GM18951 (cell line): ENCODE data around the gene MYO15A.

ENCODE experiments used
- POLR2A ChIP-seq: IDR thresholded peaks from 4 replicates; pipeline ENCODE4 v1.6.1; 2011; ENCODE audit warnings: mild to moderate bottlenecking; ENCODE audit not compliant: insufficient read length, insufficient read depth; ENCODE audit errors: extremely low read depth
- in situ Hi-C: fragments of 300-500 bp; cut with MboI; formaldehyde crosslinking; loops from one replicate; pipeline ENCODE4 v1.12.0; 2022; ENCODE audit warnings: low sequenced_read_pairs, mixed read lengths, inconsistent platforms; ENCODE audit not compliant: unreplicated experiment

The MYO15A gene

GRCh38 chr17:18108401-18109312, at the start of gene MYO15A:
Gene MYO15A, plus strand, starts transcription at chr17:18108756. Its CDS starts 10,045 bp downstream, at chr17:18118801.
- in situ Hi-C loops: no loop called here
- TF ChIP-seq POLR2A: no peak

- in situ Hi-C loops: no loop called here
- no peak for TF ChIP-seq POLR2A
These were observed 49.3 kb upstream of the MYO15A start for GRCh38 chr17:18059283-18059682.

GRCh38 chr17:18064053-18064452, 44.5 kb upstream of the MYO15A start:
- in situ Hi-C loops: no loop called here
- no peak for TF ChIP-seq POLR2A

GRCh38 chr17:18065546-18065945, 43.0 kb upstream of the MYO15A start:
- no peak for TF ChIP-seq POLR2A
- in situ Hi-C loops: no loop called here

GRCh38 chr17:18066866-18067265, 41.7 kb upstream of the MYO15A start:
- in situ Hi-C loops: no loop called here
- no peak for TF ChIP-seq POLR2A

- no peak for TF ChIP-seq POLR2A
- in situ Hi-C loops: no loop called here
These were observed 39.5 kb upstream of the MYO15A start for GRCh38 chr17:18069101-18069500.

GRCh38 chr17:18070861-18071340, 37.7 kb upstream of the MYO15A start:
- in situ Hi-C loops: no loop called here
- TF ChIP-seq POLR2A: no peak

GRCh38 chr17:18071751-18072150, 36.8 kb upstream of the MYO15A start:
- in situ Hi-C loops: no loop called here
- no peak for TF ChIP-seq POLR2A

GRCh38 chr17:18074566-18075272, 33.8 kb upstream of the MYO15A start:
- no peak for TF ChIP-seq POLR2A
- in situ Hi-C loops: no loop called here

- in situ Hi-C loops: no loop called here
- no peak for TF ChIP-seq POLR2A
These were observed 31.6 kb upstream of the MYO15A start for GRCh38 chr17:18076936-18077335.

GRCh38 chr17:18079543-18079942, 29.0 kb upstream of the MYO15A start:
- TF ChIP-seq POLR2A: no peak
- in situ Hi-C loops: no loop called here

GRCh38 chr17:18084256-18084655, 24.3 kb upstream of the MYO15A start:
- no peak for TF ChIP-seq POLR2A
- in situ Hi-C loops: no loop called here

- in situ Hi-C loops: no loop called here
- peak; percentile 83 for TF ChIP-seq POLR2A
These were observed 20.7 kb upstream of the MYO15A start, which contains the start of gene DRG2 for GRCh38 chr17:18087610-18088491. Gene DRG2, plus strand, starts transcription at chr17:18087948. Its CDS starts 76 bp downstream, at chr17:18088024.
